GM19324 (cell line): Measurements from ENCODE around the gene SLC45A1.

Experiments
- ATAC-seq: cut with Tn5 transposase; IDR thresholded peaks from one replicate; pipeline ENCODE4 v1.9.1; 2021; ENCODE audit warnings: mild to moderate bottlenecking, moderate library complexity; ENCODE audit not compliant: unreplicated experiment, low FRiP score

The SLC45A1 gene

DNA sequence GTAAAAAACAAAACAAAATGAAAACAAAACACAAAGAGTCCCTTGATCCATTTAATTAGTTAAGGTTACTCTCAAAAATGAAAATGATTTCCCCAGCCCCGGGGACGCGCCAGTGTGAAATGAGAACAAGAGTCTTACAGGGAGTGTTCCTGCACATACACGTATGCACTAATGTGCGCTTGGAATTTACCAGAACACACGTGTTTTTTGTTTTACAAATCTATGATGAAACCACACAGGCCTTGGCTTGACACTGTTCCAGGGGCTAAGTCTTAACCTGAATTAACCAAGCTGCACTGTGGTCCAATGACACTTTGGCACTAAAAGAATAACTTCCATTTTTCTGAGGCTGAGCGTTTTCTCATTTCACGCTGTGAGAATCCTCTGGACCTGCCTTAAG, 63.7 kb downstream of the SLC45A1 start:
- no peak for ATAC-seq

- ATAC-seq = no peak
These were observed 64.2 kb downstream of the SLC45A1 start for GRCh38 chr1:8382051-8382505.

DNA sequence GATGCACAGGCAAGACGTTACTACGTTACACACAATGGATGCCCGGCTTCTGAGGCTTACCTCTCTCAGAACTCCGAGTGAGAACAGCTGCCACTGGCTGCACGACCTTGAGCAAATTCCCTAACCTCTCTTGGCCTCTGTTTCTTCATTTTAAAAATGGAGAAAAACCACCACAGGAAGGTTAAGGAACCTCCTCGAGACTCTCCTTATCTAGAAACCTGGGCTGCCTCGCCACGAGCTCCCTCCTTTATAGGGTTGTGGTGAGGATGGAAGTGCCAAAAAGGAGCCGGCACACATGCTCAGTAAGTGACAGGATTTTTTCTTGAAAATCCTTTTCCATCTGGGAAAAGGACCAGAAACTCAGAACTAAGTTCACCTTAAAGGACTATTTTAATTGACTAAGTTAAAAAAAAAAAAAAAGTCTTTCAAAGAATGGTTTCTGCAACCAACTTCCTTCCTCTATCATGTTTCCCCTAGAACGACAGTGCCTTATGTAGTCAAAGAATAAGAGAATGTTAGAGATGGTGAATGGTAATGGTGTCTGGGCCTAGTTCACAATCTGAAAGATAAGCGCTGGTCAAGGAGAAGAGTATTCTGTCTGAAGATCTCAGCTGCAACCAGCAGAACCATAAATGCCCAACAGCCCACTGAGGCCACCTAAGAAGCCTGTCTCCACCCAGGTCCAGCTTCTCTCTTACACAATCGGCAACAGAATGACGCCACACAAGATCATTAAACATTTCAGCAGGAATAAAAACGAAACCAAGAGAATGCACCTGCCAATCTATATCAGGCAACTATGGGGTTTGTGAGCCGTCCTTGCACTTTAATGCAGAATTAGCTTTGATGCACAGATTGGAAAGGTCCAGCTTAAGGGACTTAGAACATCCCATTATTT, 64.9 kb downstream of the SLC45A1 start:
- ATAC-seq = no peak

DNA sequence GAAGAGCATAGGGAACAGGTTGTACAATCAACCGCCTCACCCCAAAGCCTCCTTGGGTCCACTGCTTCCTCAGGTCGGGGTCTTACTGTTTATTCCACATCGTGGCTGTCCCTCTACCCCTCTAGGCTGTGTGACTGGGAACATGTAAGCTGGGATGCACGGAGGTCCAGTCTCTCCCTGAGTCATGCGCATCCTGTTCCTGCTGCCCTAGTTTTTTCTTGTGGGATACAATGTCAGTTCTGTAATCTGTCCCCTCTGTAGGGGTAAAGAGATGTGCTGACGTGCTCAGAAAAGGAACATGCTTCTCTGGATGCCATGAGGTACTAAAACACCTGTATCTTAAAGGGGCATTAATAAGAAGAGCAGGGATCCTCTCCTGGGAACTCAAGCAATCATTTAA, 66.2 kb downstream of the SLC45A1 start:
- ATAC-seq = no peak

- no peak for ATAC-seq
These were observed 66.7 kb downstream of the SLC45A1 start for GRCh38 chr1:8384577-8384976.

- no peak for ATAC-seq
These were observed 68.3 kb downstream of the SLC45A1 start for GRCh38 chr1:8386247-8386646.

DNA sequence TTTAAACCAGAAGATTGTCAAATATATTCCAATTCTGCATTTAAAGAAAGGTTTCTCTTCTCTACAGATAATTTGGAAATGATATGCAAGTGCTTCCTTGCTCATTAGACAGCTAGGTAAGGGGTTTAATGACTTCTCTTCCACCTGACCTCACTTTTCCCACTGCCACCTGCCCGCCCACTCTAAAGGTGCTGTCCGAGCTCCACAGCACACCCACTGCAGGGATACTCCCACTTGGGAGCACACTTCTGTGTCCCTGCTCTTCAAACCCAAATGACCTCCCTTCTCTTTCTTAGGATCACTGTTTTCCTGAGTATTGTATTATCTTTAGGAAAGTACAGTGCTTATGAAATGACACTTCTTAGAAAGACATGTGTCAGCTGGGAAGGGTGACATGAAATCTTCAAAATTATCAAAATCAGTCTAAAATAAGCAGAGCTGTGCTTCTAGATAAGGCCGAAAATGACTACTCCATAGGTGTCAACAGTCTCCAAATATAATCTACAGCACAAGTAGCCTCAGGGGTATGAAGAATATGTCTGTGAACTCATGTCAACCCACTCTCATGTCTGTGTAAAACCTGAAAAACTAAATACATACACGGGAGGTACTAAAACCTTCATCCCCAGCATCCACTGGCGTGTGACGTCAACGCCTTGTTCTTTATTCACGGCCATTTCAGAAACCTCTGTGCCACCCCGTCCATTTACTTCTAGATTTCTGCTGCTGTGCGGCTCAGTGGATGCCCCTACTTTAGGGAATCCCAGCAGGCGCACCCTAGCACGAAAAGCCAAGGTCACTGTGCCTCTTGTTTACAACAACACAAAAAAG, 71.0 kb downstream of the SLC45A1 start:
- no peak for ATAC-seq

DNA sequence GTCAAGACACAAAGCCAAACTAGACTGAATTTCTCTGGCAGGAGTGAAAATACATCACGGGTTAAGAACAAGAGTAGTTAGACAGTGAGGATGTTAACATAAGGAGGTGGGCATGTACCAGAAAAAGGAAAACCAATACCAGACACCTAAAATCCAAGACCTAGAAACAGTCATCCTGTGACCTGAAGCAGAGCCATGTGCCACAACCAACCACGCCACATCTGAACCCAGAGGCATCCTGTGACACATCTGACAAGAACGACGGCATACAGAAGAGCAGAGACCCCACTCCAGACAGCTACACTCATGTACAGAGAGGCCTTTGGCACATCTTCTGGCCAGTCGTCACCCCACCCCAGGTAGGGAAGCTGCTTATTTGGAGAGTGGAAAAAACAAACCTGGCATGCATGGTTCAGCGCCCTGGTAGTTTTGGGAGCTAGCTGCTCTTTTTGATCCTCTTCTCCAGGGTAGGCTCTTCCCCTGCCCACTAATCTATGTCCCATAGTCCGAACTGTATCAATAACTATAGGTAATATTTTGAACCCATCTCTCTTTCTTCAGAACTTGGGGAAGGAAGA, 72.1 kb downstream of the SLC45A1 start:
- ATAC-seq = no peak

DNA sequence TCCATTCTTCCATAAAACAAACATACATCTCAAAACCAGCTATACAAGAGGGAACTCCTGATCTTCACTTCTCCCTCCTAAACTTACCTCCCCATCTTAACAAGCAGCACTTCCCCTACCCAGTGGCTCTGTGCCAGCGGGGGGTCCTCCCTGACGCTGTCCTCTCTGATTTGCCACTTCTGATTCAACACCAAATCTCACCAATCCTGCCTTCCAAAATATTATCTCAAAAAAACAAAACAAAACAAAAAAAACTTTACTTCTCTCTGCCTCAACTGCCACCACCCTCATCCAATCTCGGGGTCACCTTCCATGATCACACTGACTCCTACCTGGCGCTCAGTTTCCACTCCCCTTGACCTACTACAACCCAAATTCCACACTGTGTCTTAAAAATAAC, 72.8 kb downstream of the SLC45A1 start:
- ATAC-seq = no peak

GRCh38 chr1:8392522-8392921, 74.6 kb downstream of the SLC45A1 start:
- no peak for ATAC-seq
